Measurements from ENCODE around the gene LMBRD2. TPM values are rescaled to one million over a fixed set of nuclear protein-coding genes. Genes with fewer than 3 reads are reported as not detected.
"Not testable (repeated sequence)": the region's sequence is repeated elsewhere in the genome, so short reads cannot be mapped to it uniquely, and the experiment has no call there.

LMBRD2 gene
- polyA plus RNA-seq, 1 of the 3 experiments (the other 2 are of a cell fraction): 1.6 TPM

GRCh38 chr5:36136581-36136980 is 15.1 kb downstream of the LMBRD2 start:
- no peaks in the 10 kb centered on the region for H3K4me1 ChIP-seq (ENCODE audit: control insufficient read depth in 1 of 2, insufficient read depth in 2 of 2, low read depth in 1 of 2, low read length in 1 of 2)
- no peak overlapping the region for H2AFZ ChIP-seq (ENCODE audit: low read depth)
- CTCF ChIA-PET: no interaction called here
- peaks cover 15 to 22% of the 10 kb centered on the region in 2 experiments for H3K36me3 ChIP-seq (replicated peaks in 1 of 2; ENCODE audit: control insufficient read depth in 1 of 2, insufficient read depth in 2 of 2, low read length in 1 of 2)
- H3K9me3 ChIP-seq: no peaks in the 10 kb centered on the region
- no peak overlapping the region for H3K9ac ChIP-seq
- no peak overlapping the region for H3K4me2 ChIP-seq
- POLR2A ChIA-PET: no interaction called here
- H3K4me3 ChIP-seq (ENCODE audit: low read depth in 2 of 2, low read length in 1 of 2): no peak overlapping the region
- no peaks in the 10 kb centered on the region for H3K27me3 ChIP-seq (ENCODE audit: insufficient read depth)
- no peaks in the 10 kb centered on the region for H3F3A ChIP-seq (replicated peaks; ENCODE audit: insufficient read depth)
- H3K9me2 ChIP-seq: 0 out of 2 replicates have a peak, but pooled peaks cover 4% of the 10 kb centered on the region
- H3K27ac ChIP-seq (ENCODE audit: low read depth in 2 of 2, low read length in 1 of 2): no peak overlapping the region
- H3K79me2 ChIP-seq (ENCODE audit: insufficient read depth): no peaks in the 10 kb centered on the region
- no peak for DNase-seq
- H4K20me1 ChIP-seq (ENCODE audit: insufficient read depth): no peaks in the 10 kb centered on the region
- no peak for TF ChIP-seq JUND (IDR thresholded peaks at IDR 0.05)
- TF ChIP-seq SIN3A (IDR thresholded peaks at IDR 0.05; ENCODE audit: borderline replicate concordance, low read depth, low read length): no peak
- TF ChIP-seq MEF2A (IDR thresholded peaks at IDR 0.05; ENCODE audit: borderline replicate concordance, low read depth): no peak
- no peak for TF ChIP-seq EP300 (IDR thresholded peaks at IDR 0.05; ENCODE audit: borderline replicate concordance in 1 of 2, low read depth in 1 of 2, low read length in 1 of 2)

GRCh38 chr5:36135988-36136387 is 15.7 kb downstream of the LMBRD2 start:
- H3K9ac ChIP-seq: no peak overlapping the region
- no peaks in the 10 kb centered on the region for H3K4me1 ChIP-seq (ENCODE audit: control insufficient read depth in 1 of 2, insufficient read depth in 2 of 2, low read depth in 1 of 2, low read length in 1 of 2)
- H3K27ac ChIP-seq (ENCODE audit: low read depth in 2 of 2, low read length in 1 of 2): no peak overlapping the region
- ChIA-PET POLR2A (no interaction called here), CTCF (no interaction called here)
- WGBS (ENCODE audit: low lambda C conversion rate): 79% methylated on average over 3 of the region's 3 CpGs
- H3K27me3 ChIP-seq (ENCODE audit: insufficient read depth): no peaks in the 10 kb centered on the region
- DNase-seq: no peak
- peaks cover 11 to 17% of the 10 kb centered on the region in 2 experiments for H3K36me3 ChIP-seq (replicated peaks in 1 of 2; ENCODE audit: control insufficient read depth in 1 of 2, insufficient read depth in 2 of 2, low read length in 1 of 2)
- H3K9me2 ChIP-seq: 0 out of 2 replicates have a peak, but pooled peaks cover 4% of the 10 kb centered on the region
- no peak overlapping the region for H3K4me3 ChIP-seq (ENCODE audit: low read depth in 2 of 2, low read length in 1 of 2)
- no peak overlapping the region for H3K4me2 ChIP-seq
- H3K9me3 ChIP-seq: no peaks in the 10 kb centered on the region
- no peak overlapping the region for H2AFZ ChIP-seq (ENCODE audit: low read depth)
- no peaks in the 10 kb centered on the region for H4K20me1 ChIP-seq (ENCODE audit: insufficient read depth)
- TF ChIP-seq CTCF (IDR thresholded peaks at IDR 0.05): no peak
- no peak for TF ChIP-seq TEAD4 (IDR thresholded peaks at IDR 0.05; ENCODE audit: borderline replicate concordance, insufficient read depth)
- TF ChIP-seq FOSL2 (IDR thresholded peaks at IDR 0.05; ENCODE audit: borderline replicate concordance, low read depth): no peak
- no peak for TF ChIP-seq MXI1 (IDR thresholded peaks at IDR 0.05; ENCODE audit: low read depth, low read length)
- TF ChIP-seq EZH2phosphoT487 (IDR thresholded peaks at IDR 0.05; ENCODE audit: borderline replicate concordance, low read depth): no peak
- no peak for TF ChIP-seq TCF12 (IDR thresholded peaks at IDR 0.05)
- TF ChIP-seq ELF1 (IDR thresholded peaks at IDR 0.05): no peak
- TF ChIP-seq SIN3A (IDR thresholded peaks at IDR 0.05; ENCODE audit: borderline replicate concordance, low read depth, low read length): no peak
- TF ChIP-seq FOXJ3 (CRISPR knock-in tag; IDR thresholded peaks at IDR 0.05): no peak
- no peak for TF ChIP-seq MAX (IDR thresholded peaks at IDR 0.05; ENCODE audit: low read depth)
- no peaks in the 10 kb centered on the region for H3F3A ChIP-seq (replicated peaks; ENCODE audit: insufficient read depth)
- no peaks in the 10 kb centered on the region for H3K79me2 ChIP-seq (ENCODE audit: insufficient read depth)

DNA sequence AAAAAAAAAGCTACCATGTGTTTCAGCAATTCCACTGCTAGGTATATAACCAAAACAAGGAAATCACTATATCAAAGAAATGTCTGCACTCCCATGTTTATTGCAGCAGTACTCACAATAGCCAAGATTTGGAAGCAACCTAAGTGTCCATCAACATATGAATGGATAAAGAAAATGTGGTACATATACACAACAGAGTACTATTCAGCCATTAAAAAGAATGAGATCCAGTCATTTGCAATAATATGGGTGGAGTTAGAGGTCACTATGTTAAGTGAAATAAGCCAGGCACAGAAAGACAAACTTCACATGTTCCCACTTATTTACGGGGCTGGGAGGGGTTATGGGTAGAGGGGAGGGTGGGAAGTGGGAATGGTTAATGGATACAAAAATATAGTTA is 18.7 kb downstream of the LMBRD2 start:
- H2AFZ ChIP-seq (ENCODE audit: low read depth); H4K20me1 ChIP-seq (ENCODE audit: insufficient read depth); H3K4me2 ChIP-seq; POLR2A ChIA-PET; H3F3A ChIP-seq (replicated peaks; ENCODE audit: insufficient read depth); H3K4me1 ChIP-seq (ENCODE audit: control insufficient read depth in 1 of 2, insufficient read depth in 2 of 2, low read depth in 1 of 2, low read length in 1 of 2); H3K9me2 ChIP-seq; H3K27ac ChIP-seq (ENCODE audit: low read depth in 2 of 2, low read length in 1 of 2); H3K4me3 ChIP-seq (ENCODE audit: low read depth in 2 of 2, low read length in 1 of 2); H3K9ac ChIP-seq; H3K9me3 ChIP-seq; H3K27me3 ChIP-seq (ENCODE audit: insufficient read depth); DNase-seq; H3K79me2 ChIP-seq (ENCODE audit: insufficient read depth): not testable (repeated sequence)
- CTCF ChIA-PET: interaction anchor here (1.0 kb wide), 1 partner anchor 54 kb away, joined by 3 read pairs; no protein-coding TSS in a partner anchor
- peaks cover 5 to 10% of the 10 kb centered on the region in 2 experiments for H3K36me3 ChIP-seq (replicated peaks in 1 of 2; ENCODE audit: control insufficient read depth in 1 of 2, insufficient read depth in 2 of 2, low read length in 1 of 2)
- 94% methylated on average over 1 of the region's 1 CpG for WGBS (ENCODE audit: low lambda C conversion rate)

GRCh38 chr5:36129666-36130065 is 22.0 kb downstream of the LMBRD2 start:
- H4K20me1 ChIP-seq (ENCODE audit: insufficient read depth); H2AFZ ChIP-seq (ENCODE audit: low read depth); H3K36me3 ChIP-seq (replicated peaks in 1 of 2; ENCODE audit: control insufficient read depth in 1 of 2, insufficient read depth in 2 of 2, low read length in 1 of 2); H3K27ac ChIP-seq (ENCODE audit: low read depth in 2 of 2, low read length in 1 of 2); POLR2A ChIA-PET; DNase-seq; H3K4me1 ChIP-seq (ENCODE audit: control insufficient read depth in 1 of 2, insufficient read depth in 2 of 2, low read depth in 1 of 2, low read length in 1 of 2); H3K27me3 ChIP-seq (ENCODE audit: insufficient read depth); H3K4me3 ChIP-seq (ENCODE audit: low read depth in 2 of 2, low read length in 1 of 2); H3K9me3 ChIP-seq; H3K9ac ChIP-seq; H3K4me2 ChIP-seq; H3F3A ChIP-seq (replicated peaks; ENCODE audit: insufficient read depth); H3K9me2 ChIP-seq; H3K79me2 ChIP-seq (ENCODE audit: insufficient read depth): not testable (repeated sequence)
- WGBS (ENCODE audit: low lambda C conversion rate): 97% methylated on average over 5 of the region's 5 CpGs
- CTCF ChIA-PET: interaction anchor here (0.8 to 1.3 kb wide), 3 partner anchors 22 to 51 kb away, joined by 3 to 5 read pairs (median 4); partner anchors contain the start of genes LMBRD2 and SKP2

All from SK-N-SH (cell line).